GM18867 (cell line): ENCODE measurements around the gene FBXW5.

Experiments used
- ATAC-seq: cut with Tn5 transposase; IDR thresholded peaks from one replicate; pipeline ENCODE4 v1.9.1; 2021; ENCODE audit warnings: mild to moderate bottlenecking, moderate library complexity; ENCODE audit not compliant: unreplicated experiment

The FBXW5 gene

GRCh38 chr9:136949817-136950655 lies 5.5 kb upstream of the FBXW5 start:
- ATAC-seq = peak; percentile 73

- ATAC-seq = no peak
Observed at GRCh38 chr9:136949239-136949816, 4.8 kb upstream of the FBXW5 start.

- no peak for ATAC-seq
Observed at GRCh38 chr9:136947955-136948510, 3.5 kb upstream of the FBXW5 start.

GRCh38 chr9:136947028-136947891 lies 2.7 kb upstream of the FBXW5 start:
- no peak for ATAC-seq

- no peak for ATAC-seq
Observed at GRCh38 chr9:136946228-136947027, 1.9 kb upstream of the FBXW5 start.

GRCh38 chr9:136945333-136946227 lies 1.0 kb upstream of the FBXW5 start:
- no peak for ATAC-seq

- ATAC-seq = peak; percentile 31
Observed at GRCh38 chr9:136944212-136944518, 373 bp downstream of the FBXW5 start.

GRCh38 chr9:136943291-136944211 lies 987 bp downstream of the FBXW5 start:
- ATAC-seq = peak; percentile 12

- no peak for ATAC-seq
Observed at GRCh38 chr9:136942881-136943230, 1.7 kb downstream of the FBXW5 start.

- no peak for ATAC-seq
Observed at GRCh38 chr9:136942112-136942880, 2.2 kb downstream of the FBXW5 start.

GRCh38 chr9:136941231-136942111 lies 3.1 kb downstream of the FBXW5 start:
- ATAC-seq = no peak

GRCh38 chr9:136940526-136941230 lies 3.9 kb downstream of the FBXW5 start:
- ATAC-seq = no peak

GRCh38 chr9:136939996-136940525 lies 4.5 kb downstream of the FBXW5 start:
- no peak for ATAC-seq

GRCh38 chr9:136939431-136939995 lies 5.0 kb downstream of the FBXW5 start:
- ATAC-seq = no peak

- no peak for ATAC-seq
Observed at GRCh38 chr9:136937186-136938001, 7.1 kb downstream of the FBXW5 start.
